AG20443 (cell line): ENCODE measurements around the gene REN.

Experiments used
- DNase-seq: peaks from one replicate; pipeline ENCODE4 v3.0.0; 2012; ENCODE audit warnings: low spot score, mixed read lengths

Gene REN

GRCh38 chr1:204166219-204166618 lies at the start of gene REN:
REN (minus strand) TSS chr1:204166337; CDS start chr1:204166293, 44 bp downstream.
- no peak for DNase-seq

DNA sequence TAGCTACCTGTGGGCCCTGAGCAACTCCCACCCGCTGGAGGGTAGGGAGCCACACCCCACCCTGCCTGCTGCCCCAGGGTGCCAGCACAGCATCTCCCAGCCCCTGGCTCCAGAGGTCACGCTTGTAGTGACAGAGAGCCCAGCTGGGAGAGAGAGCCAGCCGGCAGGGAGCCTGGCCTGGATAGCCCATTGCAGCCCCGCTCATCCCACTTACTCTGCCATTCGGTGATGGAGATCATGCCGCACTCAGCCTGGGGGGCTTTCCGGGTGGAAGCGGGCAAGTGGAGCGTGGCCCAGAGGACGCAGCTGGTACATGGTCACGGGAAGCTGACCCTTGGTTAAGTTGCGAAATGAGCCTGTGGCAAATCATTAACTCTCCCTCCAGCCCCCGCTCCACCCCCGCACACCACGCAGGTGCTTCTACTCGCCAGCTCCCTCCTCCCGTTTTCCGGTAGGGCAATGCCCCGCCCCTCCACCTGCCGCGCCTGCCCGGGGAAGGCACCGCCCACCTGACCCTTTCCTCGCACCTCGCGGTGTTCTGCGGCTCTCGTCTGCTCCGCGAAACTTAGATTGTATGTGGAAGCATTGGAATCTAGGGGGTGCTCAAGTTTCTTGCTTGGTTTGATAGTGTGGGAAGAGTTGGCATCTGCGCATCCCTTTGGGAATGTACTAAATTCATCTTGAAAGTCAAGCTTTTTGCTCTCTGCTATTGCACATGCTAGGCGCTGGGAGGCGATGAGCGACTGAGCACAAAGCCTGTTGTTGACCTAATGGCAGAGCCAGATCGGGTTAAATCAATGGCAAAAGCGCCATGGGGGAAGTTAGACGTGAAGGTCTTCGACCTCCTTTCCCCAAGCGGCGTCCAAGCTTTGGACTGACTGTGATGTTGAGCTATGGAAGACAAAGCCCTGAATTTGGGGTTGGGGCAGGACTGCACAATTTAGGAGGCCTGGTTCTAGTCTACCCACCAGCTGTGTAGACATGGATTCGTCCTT lies 47.8 kb upstream of the REN start, which contains the start of gene GOLT1A:
Gene GOLT1A, minus strand, starts transcription at position 321 of the 995 bp plus-strand sequence. Its CDS starts 82 bp downstream, at position 239.
- DNase-seq: peak; percentile 82

GRCh38 chr1:204212715-204213114 lies 46.6 kb upstream of the REN start:
- DNase-seq: no peak

GRCh38 chr1:204211046-204211445 lies 44.9 kb upstream of the REN start:
- no peak for DNase-seq

- peak; percentile 88 for DNase-seq
Observed at GRCh38 chr1:204207136-204207616, 41.0 kb upstream of the REN start.

- DNase-seq: peak; percentile 49
Observed at GRCh38 chr1:204206121-204206520, 40.0 kb upstream of the REN start.

GRCh38 chr1:204205486-204205885 lies 39.3 kb upstream of the REN start:
- DNase-seq: no peak

DNA sequence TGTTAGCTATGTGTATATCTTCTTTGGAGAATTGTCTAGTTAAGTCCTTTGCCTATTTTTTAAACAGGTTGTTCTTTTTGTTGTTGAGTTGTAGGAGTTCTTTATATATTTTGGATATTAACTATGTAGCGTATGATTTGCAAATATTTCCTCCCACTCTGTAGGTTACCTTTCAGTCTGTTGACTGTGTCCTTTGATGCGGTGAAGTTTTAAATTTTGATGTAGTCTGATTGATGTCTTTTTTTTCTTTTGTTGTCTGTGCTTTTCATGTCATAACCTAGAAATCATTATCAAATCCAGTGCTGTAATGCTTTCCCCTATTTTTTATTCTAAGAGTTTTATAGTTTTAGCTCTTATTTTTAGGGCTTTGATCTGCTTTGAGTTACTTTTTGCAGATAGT lies 38.8 kb upstream of the REN start:
- DNase-seq: no peak

- DNase-seq: no peak
Observed at GRCh38 chr1:204203206-204203767, 37.1 kb upstream of the REN start.

- DNase-seq: no peak
Observed at GRCh38 chr1:204202481-204202880, 36.3 kb upstream of the REN start.

DNA sequence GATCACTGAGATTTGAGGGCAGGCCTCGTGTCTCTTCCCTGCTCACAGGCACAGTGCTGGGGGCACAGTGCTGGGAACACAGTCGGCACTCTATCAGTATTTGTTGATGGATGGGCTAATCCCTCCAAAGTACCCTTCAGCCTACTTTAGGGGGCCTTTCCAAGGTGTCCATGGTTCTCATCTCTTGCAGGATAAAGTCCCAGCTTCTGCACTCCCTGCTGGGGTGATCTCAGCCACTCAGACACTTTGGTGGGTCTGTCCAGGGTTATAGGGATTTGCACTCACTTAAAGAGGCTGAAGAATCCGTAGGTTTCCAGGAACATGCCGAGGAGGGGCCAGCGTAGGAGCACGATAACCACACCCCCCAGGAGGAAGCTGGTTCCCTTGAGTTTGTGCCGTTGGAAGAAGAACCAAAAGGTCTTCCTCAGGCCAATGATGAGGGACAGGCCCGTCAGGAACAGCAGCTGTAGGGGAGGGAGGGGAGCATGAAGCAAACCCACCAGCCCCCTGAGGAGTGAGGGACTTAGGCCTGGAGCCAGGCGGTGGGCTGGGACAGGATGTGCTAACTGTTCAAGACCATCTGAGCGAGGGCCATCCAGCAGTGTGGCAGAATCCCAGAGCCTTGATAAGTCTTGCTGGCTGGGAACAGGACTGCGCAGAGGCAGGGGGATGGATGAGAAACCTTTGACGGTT lies 35.4 kb upstream of the REN start:
- DNase-seq: no peak

DNA sequence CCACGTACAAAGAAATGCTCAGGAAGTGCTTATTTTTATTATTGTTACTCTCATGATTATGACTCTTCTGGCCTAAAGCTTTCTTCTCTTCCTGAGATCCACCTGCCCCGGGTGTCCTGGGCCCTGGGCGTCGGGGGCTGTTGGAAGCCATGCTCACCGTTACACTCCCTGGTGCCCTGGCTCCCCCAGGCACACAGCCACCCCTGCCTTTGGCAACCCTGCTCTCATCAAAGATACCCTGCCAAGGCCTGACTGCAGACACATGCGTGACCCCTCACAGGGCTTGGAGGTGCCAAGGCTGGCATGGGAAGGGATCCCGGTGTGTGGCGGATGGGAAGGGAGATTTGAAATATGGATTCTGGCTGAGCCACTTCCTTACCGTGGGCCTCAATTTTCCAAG lies 33.4 kb upstream of the REN start:
- DNase-seq: no peak

DNA sequence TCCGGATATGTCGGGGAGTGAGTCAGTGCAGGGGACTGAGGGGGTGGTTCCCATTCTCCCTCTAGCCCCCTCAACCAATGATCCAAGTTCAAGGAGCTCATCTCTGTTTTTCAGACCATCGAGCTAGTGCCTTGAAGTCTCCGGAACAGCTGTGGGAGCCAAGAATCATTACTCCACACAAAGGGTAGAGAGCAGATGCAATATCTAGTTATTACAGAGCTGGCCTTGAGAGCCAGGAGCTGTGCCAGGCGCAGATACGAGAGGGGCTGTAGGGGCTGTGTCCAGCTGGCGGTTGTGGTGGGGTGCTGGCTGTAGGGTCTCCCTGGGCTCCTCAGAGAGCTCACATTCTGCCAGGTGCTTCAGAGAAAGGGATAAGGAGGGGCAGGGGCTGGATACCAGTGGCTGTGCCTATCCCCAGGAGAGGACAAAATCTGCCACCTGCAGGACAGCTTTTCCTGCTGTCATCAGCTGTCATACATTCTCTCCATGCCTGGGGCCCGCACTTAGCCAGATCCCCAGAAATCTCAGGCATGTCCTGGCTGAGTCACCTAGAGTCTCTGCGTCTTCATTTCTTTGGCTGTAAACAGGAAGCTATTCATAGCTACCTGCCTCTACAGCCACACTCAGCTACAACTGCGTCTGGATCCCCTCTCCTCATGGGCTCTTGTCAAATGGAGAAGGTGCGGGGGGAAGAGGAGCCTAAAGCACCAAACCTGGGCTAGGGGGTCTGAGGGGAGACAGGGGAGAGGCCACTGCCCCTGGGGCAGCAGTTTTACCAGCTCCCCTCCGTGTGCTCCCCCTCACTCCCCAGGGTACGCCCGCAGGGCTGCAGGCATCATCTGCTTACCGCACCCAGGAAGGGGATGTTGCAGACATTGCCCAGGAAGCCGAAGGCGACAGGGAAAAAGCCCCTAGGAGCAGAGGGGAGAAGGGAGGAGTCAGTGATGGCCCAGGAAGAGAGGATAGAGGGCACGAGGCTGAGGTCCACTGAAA lies 32.5 kb upstream of the REN start:
- DNase-seq: peak; percentile 78

DNA sequence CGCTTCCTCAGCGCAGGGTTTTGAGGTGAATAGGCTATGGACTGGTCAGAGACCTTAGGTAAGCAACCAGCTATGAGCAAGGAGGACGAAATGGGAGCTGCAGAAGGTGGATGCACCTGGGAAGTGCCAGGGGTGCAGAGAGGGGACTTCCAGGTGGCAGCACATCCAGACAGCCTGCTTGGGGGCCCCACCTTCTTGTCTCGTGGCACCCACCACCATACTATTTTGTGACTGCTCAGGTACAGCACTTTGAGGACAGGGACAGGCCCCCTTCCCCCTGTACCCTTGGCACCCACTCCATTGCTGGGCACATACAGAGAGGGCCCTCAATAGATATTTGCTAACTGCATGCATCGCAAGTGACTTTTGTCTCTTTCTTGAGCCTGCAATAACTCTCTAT lies 30.9 kb upstream of the REN start:
- DNase-seq: no peak

GRCh38 chr1:204196068-204196795 lies 30.1 kb upstream of the REN start, which contains the start of gene KISS1:
KISS1 (minus strand) TSS chr1:204196491; CDS start chr1:204192876, 3,615 bp downstream.
- DNase-seq: no peak

DNA sequence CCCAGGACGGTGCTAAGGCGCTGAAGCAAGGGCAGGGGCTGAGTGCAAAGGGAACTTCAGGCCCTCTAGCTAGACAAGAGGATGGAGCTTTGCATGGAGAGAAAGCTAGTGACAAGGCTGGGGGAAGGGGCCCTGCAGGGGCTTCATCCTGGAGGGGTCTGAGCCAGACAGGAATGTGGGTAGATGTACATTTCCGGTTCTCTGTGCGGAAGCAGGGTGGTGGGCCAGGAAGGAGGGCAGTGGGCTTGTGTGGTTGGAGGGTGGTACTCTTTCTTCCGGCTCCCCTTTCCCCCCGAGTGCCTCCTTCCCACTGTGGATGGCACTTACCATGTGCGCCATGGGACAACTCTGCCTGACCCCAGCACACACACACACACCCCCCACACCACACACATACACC lies 28.6 kb upstream of the REN start:
- DNase-seq: no peak

DNA sequence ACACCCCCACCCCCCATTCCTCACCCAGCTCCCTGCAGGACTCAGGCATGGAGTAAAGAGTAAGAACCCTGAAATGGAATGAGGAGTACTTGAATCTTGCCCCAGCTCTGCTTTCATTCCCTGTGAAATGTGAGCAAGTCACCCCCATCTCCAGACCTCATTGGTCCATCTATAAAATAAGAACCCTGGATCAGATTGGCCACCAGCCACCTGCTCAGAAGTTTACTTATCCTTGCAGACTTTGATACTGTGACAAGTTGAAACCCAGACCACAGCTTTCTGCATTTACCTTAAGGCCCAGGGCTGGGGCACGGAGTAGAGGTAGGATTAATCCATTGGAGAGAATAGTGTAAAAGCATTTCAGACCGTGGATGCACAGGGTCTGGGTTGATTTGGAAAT lies 27.9 kb upstream of the REN start:
- no peak for DNase-seq

GRCh38 chr1:204192589-204193352 lies 26.6 kb upstream of the REN start:
- no peak for DNase-seq

DNA sequence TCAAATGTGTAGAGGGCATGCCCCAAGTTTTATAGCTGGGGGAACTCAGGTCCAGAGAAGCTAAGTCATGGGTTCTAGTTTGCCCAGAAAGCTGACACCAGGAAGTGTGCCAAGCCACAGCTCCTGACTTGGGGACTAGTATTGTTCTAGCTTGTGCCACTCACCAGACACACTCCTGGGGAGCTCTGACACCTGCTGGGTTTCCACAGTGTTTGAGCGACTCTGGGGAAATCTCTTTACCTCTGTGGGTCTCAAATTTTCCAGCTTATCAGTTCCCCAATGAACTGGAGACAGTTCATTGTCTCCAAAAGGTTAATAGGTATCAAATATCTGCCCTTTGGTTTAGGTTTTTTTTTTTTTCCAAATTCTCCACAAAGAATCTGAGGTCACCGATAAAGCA lies 25.9 kb upstream of the REN start:
- DNase-seq: no peak

- no peak for DNase-seq
Observed at GRCh38 chr1:204191456-204191855, 25.3 kb upstream of the REN start.
